Stromal cell of bone marrow (primary cell): Measurements from ENCODE around the gene EPB42.
"Not testable (repeated sequence)": the region's sequence is repeated elsewhere in the genome, so short reads cannot be mapped to it uniquely, and the experiment has no call there.

Experiments used
- DNase-seq: peaks from one replicate; pipeline ENCODE4 v3.0.0-alpha.2; 2012; ENCODE audit warnings: low read depth

Gene EPB42

GRCh38 chr15:43185157-43186002, 35.4 kb downstream of the EPB42 start, which contains the start of gene CCNDBP1:
CCNDBP1 (plus strand) TSS chr15:43185403; CDS start chr15:43185499, 96 bp downstream.
- DNase-seq, result no peak

GRCh38 chr15:43184407-43185124, 36.3 kb downstream of the EPB42 start:
- DNase-seq, result no peak

GRCh38 chr15:43183270-43183669, 37.5 kb downstream of the EPB42 start:
- DNase-seq, result no peak

- DNase-seq, result not testable (repeated sequence)
These were observed 43.7 kb downstream of the EPB42 start for GRCh38 chr15:43177147-43177546.

- DNase-seq, result not testable (repeated sequence)
These were observed 45.0 kb downstream of the EPB42 start for GRCh38 chr15:43175656-43176309.

GRCh38 chr15:43169888-43170287, 50.9 kb downstream of the EPB42 start:
- no peak for DNase-seq

GRCh38 chr15:43168192-43169107, 52.4 kb downstream of the EPB42 start:
- no peak for DNase-seq

GRCh38 chr15:43167261-43167660, 53.6 kb downstream of the EPB42 start:
- DNase-seq, result not testable (repeated sequence)

- no peak for DNase-seq
These were observed 55.0 kb downstream of the EPB42 start for GRCh38 chr15:43165801-43166325.

- DNase-seq, result no peak
These were observed 67.5 kb downstream of the EPB42 start for GRCh38 chr15:43153269-43153668.

GRCh38 chr15:43151688-43152087, 69.1 kb downstream of the EPB42 start:
- DNase-seq, result no peak

- DNase-seq, result peak; percentile 93
These were observed 70.5 kb downstream of the EPB42 start for GRCh38 chr15:43150191-43150929.
